Cardiac muscle cell (in vitro differentiated cells and primary cell): ENCODE measurements around the gene DKK3. TPM values are rescaled to one million over a fixed set of nuclear protein-coding genes. Genes with fewer than 3 reads are reported as not detected.
A peak's percentile ranks its signal among the peaks of the same experiment; 100 is the strongest.

ENCODE experiments used
- DNase-seq, 2 donors: peaks; one replicate each; pipeline versions ENCODE4 v3.0.0 to v3.0.0-alpha.2; 2010 to 2017; ENCODE audit warnings: low read depth in 1 of 2, low spot score in 1 of 2
- H3K27ac ChIP-seq: fragments of 200-600 bp; sonication (generic); 2 replicates; pipeline ENCODE4 v1.5.1; 2016
- H3K27me3 ChIP-seq: fragments of 200-600 bp; sonication (generic); 2 replicates; pipeline ENCODE4 v1.6.0; 2016; ENCODE audit warnings: control low read depth
- H3K36me3 ChIP-seq: fragments of 200-600 bp; sonication (generic); 2 replicates; pipeline ENCODE4 v1.5.1; 2016; ENCODE audit warnings: control low read depth
- H3K4me1 ChIP-seq: fragments of 200-600 bp; sonication (generic); 2 replicates; pipeline ENCODE4 v1.8.1; 2017; ENCODE audit warnings: low read depth, mild to moderate bottlenecking, mixed run types
- H3K4me3 ChIP-seq: fragments of 200-600 bp; sonication (generic); 2 replicates; pipeline ENCODE4 v1.5.1; 2016; ENCODE audit warnings: mild to moderate bottlenecking
- H3K9me3 ChIP-seq: fragments of 200-600 bp; sonication (generic); 2 replicates; pipeline ENCODE4 v1.5.1; 2017; ENCODE audit warnings: low read depth, mild to moderate bottlenecking, control low read depth
- CTCF ChIP-seq: IDR thresholded peaks from 2 replicates; pipeline ENCODE4 v1.5.1; 2012; ENCODE audit warnings: low read depth, mild to moderate bottlenecking, low read length
- polyA plus RNA-seq: library from polyadenylated mRNA; unstranded; fragments of >200 nt; fragmentation: Nextera tagmentation; extraction: Ambion mirVana; gene quantifications from 2 replicates; pipeline ENCODE4 v1.2.1, GENCODE V29; 2016
- total RNA-seq: library from RNA; depleted of rRNA; stranded (reverse); fragments of >200 nt; gene quantifications from 2 replicates; pipeline ENCODE4 v1.2.3, GENCODE V29; 2016

DKK3 gene
- total and polyA plus RNA-seq, 2 experiments from 2014 or later: 180 to 238 TPM

- H3K36me3 ChIP-seq: peaks cover 41% of the 10 kb centered on the region
- H3K9me3 ChIP-seq: no peaks in the 10 kb centered on the region
- peaks cover 26% of the 10 kb centered on the region for H3K4me1 ChIP-seq
- no peaks in the 10 kb centered on the region for H3K27me3 ChIP-seq
- no peak for DNase-seq
- H3K27ac ChIP-seq: no peak overlapping the region
- H3K4me3 ChIP-seq: no peak overlapping the region
- TF ChIP-seq CTCF: no peak
Measured at GRCh38 chr11:11996321-11997048, 11.9 kb downstream of the DKK3 start.

GRCh38 chr11:11995601-11996000, 12.8 kb downstream of the DKK3 start:
- Histone ChIP-seq H3K27ac (no peak overlapping the region), H3K4me1 (peaks cover 29% of the 10 kb centered on the region), H3K9me3 (no peaks in the 10 kb centered on the region), H3K36me3 (peaks cover 36% of the 10 kb centered on the region), H3K4me3 (no peak overlapping the region), H3K27me3 (no peaks in the 10 kb centered on the region)
- DNase-seq: no peak
- no peak for TF ChIP-seq CTCF

GRCh38 chr11:11993839-11994238, 14.6 kb downstream of the DKK3 start:
- TF ChIP-seq CTCF: no peak

GRCh38 chr11:11992257-11993212, 15.9 kb downstream of the DKK3 start:
- no peaks in the 10 kb centered on the region for H3K9me3 ChIP-seq
- TF ChIP-seq CTCF: no peak
- no peak overlapping the region for H3K4me3 ChIP-seq
- no peaks in the 10 kb centered on the region for H3K27me3 ChIP-seq
- H3K36me3 ChIP-seq: peaks cover 17% of the 10 kb centered on the region
- DNase-seq: peak in 1 of 2 donors; percentile 52
- peak overlapping the region; percentile 73 for H3K27ac ChIP-seq
- H3K4me1 ChIP-seq: peaks cover 49% of the 10 kb centered on the region

More at GRCh38 chr11:11993839-11994238, 14.6 kb downstream of the DKK3 start:
- H3K4me1 ChIP-seq: peaks cover 45% of the 10 kb centered on the region
- peak in 1 of 2 donors; percentile 72 for DNase-seq
- peak overlapping the region; percentile 68 for H3K27ac ChIP-seq
- no peaks in the 10 kb centered on the region for H3K9me3 ChIP-seq
- peaks cover 25% of the 10 kb centered on the region for H3K36me3 ChIP-seq
- H3K27me3 ChIP-seq: no peaks in the 10 kb centered on the region
- H3K4me3 ChIP-seq: no peak overlapping the region

GRCh38 chr11:11989774-11990744, 18.4 kb downstream of the DKK3 start:
- peaks cover 58% of the 10 kb centered on the region for H3K4me1 ChIP-seq

More at GRCh38 chr11:11989774-11990744, 18.4 kb downstream of the DKK3 start:
- H3K27ac ChIP-seq: peak overlapping the region; percentile 34
- no peaks in the 10 kb centered on the region for H3K9me3 ChIP-seq
- no peaks in the 10 kb centered on the region for H3K27me3 ChIP-seq
- TF ChIP-seq CTCF: no peak
- no peak overlapping the region for H3K4me3 ChIP-seq
- peak in 1 of 2 donors; percentile 69 for DNase-seq
- no peaks in the 10 kb centered on the region for H3K36me3 ChIP-seq
